ENCODE measurements around the gene TMEM266.

GRCh38 chr15:76183930-76184649 lies 124.3 kb downstream of the TMEM266 start:
- no peak for TF ChIP-seq YY1 (IDR thresholded peaks at IDR 0.05; ENCODE audit: insufficient read depth, insufficient read length)
- TF ChIP-seq ZNF274 (IDR thresholded peaks at IDR 0.05; ENCODE audit: low read depth, low read length): no peak
- no peak for TF ChIP-seq SUZ12 (IDR thresholded peaks at IDR 0.05; ENCODE audit: extremely low read depth, insufficient read depth, insufficient read length)
